HG03108 (cell line): ENCODE data around the gene TAF1B.

Experiments used
- ATAC-seq: cut with Tn5 transposase; IDR thresholded peaks from one replicate; pipeline ENCODE4 v1.9.1; 2021; ENCODE audit warnings: moderate library complexity; ENCODE audit not compliant: unreplicated experiment

TAF1B gene

DNA sequence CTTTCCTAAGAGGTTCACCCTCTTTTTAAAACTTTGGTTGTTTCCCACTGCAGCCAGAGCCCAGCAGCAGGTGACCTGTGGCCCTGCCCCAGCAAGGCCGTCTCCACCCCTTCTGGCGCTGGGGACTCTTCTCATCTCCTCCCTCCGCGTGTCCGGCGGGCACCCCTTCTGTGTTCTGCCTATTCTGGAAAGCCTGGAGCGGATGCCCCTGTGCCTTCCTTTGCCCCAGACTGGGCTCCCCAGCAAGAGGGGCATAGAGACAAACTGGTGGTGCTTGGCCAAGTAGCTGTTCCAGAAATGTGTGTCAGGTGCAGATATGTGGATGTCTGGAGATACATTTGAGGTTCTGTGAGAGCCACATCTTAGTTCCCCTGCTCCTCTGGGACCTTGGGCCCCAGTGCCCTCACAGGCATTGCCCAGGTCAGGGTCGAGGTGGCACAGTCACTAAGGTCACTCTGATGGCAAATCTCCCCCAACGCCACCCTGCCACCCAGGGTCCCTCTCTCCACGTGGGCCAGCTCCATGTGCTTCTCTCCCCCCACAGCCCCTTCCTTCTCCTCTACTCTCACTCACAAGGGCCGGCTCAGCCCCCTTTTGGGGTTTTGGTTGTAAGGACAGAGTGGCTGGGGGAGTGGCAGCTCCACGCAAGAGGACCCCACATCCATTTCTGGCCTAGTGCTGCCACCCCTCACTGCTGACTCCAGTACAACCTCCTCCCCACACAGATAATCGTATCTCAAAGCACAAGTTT lies 35.5 kb upstream of the TAF1B start:
- ATAC-seq, result no peak

DNA sequence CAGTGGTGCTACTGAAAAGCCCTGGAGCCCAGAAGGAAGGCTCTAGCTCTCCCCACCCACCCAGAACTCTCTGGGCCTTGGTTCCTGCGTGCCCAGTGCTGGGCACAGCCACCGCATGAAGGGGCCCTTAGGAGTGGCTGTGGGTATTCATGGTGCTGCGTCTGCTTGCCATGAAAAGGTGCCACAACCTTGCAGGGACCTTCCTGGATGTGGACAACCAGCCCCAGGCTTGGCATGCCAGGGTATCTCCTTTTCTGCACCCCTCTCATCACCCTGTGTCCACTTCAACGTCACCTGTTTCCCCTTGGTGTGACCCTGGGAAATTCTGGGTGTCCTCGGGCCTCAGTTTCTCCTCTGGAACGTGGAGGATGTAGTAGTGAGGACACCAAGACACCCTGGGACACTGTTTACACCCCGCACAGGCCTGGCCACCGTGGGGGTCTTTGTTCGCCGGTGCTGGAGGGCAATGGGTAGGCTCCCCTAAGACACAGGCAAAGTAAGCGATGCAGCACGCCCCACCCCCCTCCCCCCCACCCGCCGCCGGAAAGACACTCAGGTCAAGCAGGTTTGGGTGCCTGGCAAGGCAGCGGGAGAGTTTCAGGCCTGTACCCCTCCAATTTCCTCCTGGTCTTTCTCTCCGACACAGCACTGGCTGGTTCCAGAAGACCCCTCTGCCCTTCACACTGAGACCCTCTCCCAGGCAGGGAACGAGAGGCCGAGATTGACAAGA lies 34.8 kb upstream of the TAF1B start:
- no peak for ATAC-seq

DNA sequence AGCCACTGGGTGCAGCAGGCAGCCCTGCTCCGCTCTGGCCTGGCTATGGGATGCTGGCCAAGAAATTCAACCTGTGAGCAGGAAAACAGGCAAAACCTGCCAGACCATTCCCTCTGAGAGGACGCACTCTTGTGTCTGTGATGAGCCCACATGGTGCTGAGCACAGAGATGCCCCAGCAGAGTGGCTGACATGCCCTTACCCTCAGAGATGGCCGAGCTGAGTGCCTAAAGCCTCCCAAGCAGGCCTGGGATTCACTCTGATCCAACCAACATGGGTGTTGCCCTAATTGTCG lies 34.3 kb upstream of the TAF1B start:
- ATAC-seq, result no peak

DNA sequence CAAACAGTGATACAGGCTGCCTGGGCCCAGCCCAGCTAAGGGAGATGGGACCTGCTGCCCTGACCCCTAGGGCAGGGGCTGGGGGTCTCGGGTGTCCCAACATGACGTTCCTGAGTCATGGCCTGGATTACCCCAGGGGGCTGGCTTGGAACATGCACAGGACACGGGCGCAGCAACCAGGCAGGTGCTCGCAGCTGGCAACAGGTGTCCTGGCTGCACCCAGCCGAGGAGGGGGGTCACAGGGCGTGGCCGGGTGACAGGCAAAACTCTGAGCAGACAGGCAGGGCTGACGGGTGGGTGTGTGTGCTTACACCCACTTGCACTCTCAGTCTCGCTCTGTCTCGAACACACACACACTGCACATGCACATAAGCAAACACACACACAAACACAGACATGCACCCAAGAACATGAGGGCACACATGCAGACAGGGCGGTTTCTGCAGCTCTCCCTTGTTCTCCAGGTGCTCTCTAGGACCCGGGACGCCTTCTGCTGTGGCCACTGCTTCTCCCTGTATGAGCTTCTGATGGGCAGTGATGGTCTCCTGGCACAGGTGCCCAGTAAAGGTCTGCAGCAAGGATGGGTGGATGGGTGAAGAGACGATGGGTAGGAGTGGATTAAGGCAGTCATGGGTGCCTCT lies 33.7 kb upstream of the TAF1B start:
- ATAC-seq, result no peak

DNA sequence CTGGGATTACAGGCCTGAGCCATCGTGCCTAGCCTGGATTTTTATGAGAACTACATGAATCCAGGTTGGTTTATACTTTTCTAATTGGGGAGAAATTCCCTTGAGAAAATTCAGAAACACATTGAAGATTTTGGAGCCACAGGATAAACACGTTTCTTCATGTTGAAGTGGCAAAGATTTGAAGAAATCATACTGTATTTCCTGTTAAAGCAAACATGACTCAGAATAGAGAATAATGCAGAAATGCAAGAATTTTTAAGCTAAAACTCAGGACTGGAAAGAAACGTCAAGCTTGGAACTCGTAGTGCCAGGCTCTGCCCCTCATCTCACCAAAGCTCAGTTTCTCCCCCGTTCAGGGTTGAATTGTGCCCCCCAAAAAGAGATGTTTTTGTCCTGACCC lies 32.1 kb upstream of the TAF1B start:
- ATAC-seq, result no peak

DNA sequence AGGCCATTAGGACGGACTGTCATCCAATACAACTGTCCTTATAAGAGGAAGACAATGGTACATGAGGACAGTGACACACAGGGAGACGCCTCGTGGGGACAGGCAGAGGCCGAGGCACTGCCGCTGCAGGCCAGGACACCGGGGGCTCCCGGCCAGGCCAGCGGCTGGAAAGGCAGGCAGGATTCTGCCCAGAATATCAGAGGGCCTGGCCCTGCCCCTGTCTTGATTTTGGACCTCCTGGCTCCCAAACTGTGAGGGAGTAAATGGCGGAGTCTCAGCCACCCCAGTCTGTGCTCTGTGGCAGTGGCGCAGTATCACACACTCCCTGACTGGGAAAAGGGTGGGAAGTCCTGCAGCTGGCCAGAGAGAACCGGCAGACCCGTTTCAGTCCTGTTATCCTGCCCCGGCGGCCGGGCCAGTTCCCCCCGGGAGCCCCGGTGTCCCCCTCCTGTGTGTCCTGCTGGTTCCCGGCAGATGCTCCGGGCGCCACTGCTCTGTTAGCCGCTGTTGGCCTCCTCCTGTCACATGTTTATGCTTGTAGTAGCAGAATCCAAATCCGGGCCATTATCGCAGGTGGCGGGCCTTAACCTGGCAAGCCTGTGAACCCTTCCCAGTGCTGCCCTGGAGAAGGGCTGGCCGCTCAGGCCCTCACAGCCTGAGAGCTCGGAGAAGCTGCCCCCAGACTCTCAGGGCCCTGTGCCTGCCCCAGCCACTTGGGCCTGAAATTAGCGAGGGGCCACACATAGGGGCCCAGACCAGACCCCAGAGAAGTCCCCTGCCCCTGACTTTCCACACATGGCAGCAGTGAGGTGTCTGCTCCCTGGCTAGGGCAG lies 31.4 kb upstream of the TAF1B start:
- no peak for ATAC-seq

DNA sequence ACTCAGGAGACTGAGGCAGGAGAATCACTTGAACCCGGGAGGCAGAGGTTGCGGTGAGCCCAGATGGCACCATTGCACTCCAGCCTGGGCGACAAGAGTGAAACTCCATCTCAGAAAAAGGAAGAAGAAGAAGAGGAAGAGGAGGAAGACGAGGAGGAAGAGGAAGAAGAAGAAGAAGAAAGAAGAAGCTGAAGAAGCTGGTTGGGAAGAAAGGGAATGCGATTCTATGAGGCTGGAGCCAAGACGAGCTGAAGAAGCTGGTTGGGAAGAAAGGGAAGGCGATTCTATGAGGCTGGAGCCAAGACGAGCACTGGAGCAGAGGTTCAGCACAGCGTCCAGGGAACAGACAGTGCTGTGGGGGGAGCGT lies 30.3 kb upstream of the TAF1B start:
- ATAC-seq, result no peak

DNA sequence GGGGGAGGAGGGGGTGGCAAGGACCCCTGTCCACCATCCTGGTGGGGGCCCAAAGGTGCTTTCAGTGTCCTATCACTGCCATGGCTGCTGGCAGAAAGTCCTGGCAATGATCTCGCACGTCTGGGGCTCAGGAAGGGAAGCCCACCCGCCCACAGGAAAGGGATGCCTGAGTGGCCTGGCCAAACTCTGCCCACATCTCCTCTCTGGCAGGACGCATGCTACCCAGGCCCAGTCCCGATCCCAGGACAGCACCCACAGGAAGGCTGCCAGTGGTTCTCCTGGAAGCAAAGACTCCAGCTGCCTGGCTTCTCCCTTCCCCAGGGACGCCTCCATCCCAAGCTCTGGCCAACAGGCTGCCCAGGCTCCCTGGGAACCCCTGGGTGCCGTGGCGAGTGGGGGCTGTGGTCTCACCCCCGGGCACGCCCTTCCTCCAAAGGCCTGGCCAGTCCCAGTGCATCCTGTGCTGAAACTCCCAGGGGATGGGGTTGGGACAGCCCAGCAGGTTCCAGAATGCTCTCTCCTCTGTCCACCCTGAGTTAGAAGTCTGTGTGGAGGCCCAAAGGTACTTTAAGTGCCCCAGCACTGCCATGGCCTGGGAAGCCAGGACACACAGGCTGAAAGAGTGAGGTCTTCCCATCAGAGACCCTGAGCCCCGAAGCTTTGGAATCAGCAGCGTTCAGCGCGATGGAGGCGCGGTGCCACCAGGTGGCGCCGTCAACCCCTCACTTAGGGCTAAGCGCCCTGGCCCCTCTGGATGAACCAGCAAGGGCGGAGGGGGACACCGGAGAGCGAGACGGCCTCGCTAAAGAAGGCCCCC lies 29.8 kb upstream of the TAF1B start:
- no peak for ATAC-seq

DNA sequence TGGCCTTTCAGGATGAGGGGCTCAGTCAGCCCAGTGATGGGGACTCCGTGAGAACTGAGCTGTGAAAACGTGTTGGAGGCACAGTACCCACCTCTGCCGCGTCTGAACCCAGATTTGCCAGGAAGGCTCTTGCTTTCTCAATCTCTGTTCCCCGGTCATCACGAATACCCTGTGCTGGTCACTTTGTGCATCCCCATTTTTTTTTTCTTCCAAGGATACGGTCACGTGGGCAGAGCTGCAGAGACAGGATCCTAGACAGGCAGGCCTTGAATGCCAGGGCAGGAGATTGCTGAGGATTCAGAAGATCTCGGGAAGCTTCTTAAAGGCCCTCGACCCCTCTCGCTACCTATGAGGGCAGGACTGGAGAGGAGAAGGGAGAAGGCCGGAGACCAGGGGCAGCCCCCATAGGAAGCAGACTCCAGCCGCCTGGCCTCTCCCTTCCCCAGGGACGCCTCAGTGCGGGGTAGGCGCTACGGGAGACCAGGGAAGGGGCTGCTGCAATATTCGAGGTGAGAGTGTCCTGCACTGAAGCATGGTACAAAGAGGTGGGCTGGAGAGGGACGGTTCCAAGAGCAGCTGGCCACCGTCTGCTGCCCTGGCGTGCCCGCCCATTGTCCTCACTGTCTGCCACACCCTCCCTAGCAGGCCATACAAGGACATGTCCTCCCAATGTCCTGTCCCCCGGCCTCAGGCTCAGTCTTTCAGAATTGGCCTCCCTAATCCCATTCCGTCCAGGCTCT lies 29.0 kb upstream of the TAF1B start:
- no peak for ATAC-seq

DNA sequence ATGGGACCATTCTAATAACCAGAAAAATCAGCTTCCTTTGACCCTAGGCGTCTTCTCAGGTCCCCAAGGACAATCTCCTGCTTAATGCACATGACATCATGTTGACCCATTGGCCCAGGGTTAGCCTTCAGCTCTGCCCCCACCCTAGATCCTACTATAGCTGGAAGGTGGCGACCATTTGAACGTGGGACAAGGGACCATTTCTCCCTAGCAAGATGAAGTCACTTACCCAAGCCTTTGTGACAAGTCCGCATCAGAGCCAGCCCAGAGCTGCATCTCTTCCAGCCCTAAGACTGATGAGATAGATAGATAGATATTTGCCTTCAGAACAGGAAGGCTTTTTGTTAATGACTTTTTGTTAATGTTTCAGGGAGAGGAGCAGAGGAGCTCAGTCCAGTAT lies 28.2 kb upstream of the TAF1B start:
- no peak for ATAC-seq

DNA sequence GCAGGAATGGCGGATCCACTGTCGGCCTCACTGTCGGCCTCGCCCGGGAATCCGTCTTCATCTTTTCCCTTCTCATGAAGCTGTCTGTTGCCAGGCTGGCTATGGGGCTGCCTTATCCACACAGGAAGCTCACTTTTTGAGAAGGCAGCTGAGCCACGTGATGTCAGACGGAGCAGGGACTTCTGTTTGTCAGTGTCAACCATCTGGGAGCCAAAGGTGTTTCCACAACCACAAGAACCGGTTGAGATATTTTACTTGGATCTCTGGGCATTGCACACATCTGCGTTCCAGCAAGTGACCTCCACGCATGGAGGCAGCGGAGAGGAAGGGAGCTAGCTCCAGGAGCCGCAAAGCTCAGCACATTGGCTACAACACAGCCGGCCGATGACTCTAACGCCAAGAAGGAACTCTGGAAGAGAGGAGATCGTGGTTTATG lies 27.4 kb upstream of the TAF1B start:
- no peak for ATAC-seq

DNA sequence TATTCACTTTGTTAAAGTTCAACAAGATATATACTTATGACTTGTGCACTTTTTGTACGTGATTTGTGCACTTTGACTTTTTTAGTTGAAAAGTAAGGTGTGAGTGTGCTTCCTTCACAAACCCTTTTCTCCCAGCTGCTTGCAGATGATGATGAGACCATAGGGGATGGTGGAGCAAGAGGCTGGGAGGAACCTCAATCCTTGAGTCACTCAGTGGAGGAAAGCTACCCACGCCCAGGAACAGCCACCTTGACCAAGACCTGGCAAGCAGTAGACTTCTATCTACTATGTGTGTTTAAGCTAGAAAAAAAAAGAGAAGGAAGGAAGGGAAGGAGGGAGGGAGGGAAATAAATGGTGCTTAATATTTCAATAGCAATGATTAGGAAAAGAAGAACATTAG lies 25.2 kb upstream of the TAF1B start:
- no peak for ATAC-seq

DNA sequence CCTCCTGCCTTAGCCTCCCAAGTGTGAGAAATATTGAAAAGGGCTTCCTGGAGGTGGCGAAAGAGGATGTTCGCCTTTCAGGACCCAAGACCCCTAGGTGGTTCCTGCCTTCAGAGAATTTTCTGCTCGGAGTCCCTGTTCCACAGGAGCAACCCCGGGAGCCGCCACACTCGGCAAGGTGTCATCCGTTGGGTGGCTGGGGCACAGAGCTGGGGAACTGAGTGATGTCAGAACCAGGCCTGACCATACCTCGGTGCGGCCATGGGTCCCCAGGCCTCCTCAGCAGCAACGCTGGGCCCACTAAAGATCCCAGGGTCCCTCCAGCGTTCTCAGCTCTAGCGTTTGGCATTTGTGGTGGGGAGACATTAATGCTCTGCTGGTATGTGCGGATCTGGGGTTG lies 23.7 kb upstream of the TAF1B start:
- no peak for ATAC-seq

DNA sequence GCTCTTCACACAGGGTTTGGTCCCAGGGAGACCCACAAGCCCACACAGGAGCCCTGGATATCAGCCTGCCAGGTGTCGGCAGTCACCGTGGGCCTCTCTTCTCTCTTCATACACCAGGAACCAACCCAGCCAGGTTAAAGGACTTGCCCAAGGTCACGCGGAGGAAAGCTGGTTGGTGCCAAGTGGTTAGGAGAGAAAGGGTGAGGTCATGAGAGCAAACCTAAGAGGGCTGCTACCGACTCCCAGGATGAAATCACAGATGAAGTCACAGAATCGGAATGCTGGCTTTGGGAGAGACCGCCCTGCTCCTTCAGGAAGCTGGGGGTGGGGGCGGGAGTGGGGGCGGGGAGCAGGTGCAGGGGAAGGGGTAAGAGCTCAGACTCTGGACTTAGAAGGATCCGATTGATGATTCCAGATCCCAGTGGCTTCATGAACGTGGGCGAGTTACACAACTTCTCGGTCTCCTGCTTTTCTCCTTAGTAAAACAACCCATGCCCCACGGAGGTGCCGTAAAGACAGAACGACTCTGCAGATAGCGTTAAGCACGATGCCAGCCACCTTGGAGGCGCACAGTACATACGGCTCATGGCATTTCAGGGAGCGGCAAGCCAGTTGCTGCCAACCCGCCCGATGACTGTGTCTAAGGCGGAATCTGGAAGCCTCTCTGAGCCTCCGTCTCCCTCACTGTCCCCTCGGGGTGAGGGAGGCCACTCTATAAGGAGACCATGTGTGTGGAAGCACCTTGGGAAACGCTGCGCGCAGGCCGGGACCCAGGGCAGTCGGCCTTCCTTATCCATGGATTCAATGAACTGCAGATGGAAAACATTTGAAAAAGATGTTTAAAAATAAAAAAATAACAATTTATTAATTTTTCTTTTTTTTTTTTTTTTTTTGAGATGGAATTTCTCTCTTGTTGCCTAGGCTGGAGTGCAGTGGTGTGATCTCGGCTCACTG lies 23.0 kb upstream of the TAF1B start:
- no peak for ATAC-seq

DNA sequence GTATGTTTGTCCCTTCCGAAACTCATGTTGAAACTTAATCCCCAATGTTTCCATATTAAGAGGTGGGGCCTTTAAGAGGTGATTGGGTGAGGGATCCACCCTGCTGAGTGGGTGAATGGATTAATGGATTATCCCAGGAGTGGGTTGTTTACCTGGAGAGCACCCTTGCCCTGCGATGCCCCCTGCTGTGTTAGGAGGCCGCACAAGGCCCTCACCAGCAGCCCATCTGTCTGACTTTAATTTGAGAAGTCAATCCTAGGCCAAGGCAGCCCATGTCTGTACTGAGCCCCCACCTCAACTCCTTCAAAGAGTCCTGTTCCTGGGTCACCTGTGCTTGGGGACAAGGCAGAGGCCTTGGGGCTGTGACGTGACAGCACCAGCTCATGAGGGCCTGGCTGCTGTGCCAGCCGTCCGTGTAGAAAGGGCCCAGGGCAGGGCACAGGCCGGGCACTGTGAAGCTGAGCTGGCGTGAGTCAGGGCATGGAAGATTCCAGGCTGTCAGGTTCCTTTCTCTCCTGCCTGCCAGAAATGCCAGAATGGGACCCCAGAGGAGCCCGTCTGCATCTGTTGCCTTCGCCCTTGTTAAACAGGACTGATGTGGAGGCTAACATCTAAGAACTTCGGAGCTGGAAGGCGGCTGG lies 21.3 kb upstream of the TAF1B start:
- ATAC-seq, result no peak

DNA sequence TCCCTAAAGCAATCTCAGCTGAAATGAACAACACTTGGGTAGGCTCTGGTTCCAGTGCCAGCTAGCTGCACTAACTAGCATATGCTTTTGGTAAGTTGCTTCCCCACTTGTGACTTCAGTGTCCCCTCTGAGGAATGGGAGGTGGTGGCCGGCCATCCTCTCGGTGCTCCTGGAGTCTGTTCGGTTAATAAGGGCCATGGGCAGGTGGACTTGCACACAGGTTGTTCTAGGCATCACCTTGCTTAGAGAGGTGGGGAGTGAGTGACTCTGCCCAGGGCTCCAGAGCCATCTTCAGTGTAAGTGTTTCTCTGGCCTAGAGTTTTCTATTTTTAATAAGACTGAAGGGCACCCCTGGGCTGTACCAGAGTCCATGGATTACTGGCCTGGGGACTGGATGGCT lies 18.8 kb upstream of the TAF1B start:
- no peak for ATAC-seq

DNA sequence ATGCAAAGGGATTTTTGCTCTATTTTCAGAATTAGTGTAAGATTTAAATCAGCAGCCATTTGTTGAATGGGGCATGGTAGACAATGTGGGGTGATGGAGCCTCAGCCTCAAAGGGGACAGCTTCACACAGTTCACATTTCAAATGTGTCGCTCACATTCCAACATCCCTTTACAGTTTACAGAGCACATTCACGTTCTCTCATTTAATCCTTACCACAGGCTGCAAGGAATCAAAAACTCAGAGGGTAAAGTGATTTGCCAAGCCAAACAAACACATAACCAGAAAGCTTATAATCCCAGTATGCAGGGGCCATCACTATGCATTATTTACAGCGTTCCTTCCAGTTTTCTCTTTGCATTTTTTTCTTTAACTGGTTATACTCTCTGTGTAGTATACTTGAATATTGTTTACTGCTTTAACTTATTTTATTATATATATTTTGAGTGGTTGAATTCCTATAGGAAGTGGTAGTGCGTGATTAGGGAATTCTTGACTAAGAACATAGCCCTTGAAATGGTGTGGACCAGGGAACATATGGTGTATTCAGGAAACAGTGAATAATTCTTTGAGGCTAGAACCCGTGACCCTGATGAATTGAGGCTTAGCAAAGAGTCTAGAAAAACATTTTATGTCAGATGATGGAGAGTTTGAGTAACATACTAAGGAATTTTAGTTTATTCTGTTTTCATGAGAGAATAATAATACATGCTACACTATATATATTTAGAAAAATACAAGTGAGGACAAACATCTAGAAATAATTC lies 18.1 kb upstream of the TAF1B start:
- ATAC-seq, result no peak

DNA sequence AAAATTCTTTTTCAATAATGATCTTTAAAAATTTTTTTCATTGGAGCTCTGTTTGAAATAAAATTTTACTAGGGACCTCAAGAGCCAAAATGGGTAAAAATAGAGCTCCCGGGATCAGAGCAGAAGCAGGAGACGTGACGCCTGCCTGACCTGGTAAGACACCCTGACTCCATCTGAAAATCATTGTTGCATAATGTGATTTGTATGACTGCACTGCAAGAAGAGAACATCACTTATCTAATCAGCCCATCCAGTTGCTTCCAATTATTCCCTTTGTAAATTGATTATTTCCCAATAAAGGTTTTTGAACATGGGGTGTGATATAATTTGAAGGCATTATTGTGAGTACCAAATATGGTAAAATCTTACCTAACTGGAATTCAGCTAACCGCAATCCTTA lies 17.1 kb upstream of the TAF1B start:
- ATAC-seq, result no peak
